Rectal smooth muscle tissue (tissue), 1 donor: ENCODE results near the gene TPD52L2.

Experiments used
- H3K27ac ChIP-seq: one replicate; pipeline ENCODE4 v1.7.0; 2013; ENCODE audit warnings: low read depth, low read length, inconsistent platforms
- H3K27me3 ChIP-seq: one replicate; pipeline ENCODE4 v1.7.0; 2013; ENCODE audit warnings: low read length; ENCODE audit not compliant: control insufficient read depth, insufficient read depth
- H3K36me3 ChIP-seq: one replicate; pipeline ENCODE4 v1.7.0; 2013; ENCODE audit warnings: low read length; ENCODE audit not compliant: control insufficient read depth, insufficient read depth
- H3K4me1 ChIP-seq: one replicate; pipeline ENCODE4 v1.7.0; 2013; ENCODE audit warnings: low read length; ENCODE audit not compliant: control insufficient read depth, insufficient read depth
- H3K4me3 ChIP-seq: one replicate; pipeline ENCODE4 v1.7.0; 2013; ENCODE audit warnings: low read length
- H3K9ac ChIP-seq: one replicate; pipeline ENCODE4 v1.7.0; 2013; ENCODE audit warnings: low read length

TPD52L2 gene

DNA sequence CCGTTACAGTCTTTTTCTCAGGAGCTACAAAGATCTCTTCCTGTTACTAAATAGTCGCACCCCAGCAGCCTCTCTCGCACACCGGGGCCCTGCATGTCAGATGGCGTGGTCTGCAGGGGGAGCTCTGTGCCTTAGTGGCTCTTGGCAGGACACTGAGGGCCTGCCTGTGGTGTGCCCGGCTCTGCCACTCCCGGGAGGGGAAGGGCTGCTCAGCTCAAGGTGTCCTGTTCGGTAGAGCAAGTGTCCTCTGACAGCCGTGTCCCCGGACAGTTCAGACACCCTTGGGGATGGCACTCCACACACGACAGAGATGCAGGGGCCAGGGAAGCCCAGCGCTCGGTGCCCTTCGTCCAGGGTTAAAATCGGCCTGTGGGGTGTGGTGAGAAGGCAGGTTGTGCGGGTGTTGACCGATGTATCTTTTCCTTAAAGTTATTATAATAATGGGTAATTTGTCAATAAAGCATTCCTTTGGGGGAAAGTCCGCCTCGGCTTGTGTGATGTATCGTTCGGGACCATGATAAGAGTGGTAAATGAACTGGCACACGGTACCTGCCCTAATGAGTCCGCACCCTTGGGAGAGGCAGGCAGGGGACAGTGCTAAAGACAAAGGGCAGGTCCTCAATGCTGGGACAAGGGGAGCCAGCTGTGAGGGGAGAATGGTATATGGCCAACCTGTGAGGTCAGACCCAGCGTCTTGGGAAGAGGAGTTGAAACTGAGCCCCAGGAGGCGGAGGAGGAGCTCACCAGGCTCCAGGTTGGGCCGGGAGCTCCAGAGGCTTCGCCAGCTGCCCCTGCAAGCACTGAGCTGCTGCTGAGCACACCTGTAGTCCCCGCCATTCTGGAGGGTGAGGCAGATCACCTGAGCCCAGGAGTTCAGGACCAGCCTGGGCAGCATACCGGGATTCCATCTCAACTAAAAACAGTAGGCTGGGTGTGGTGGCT is 26.3 kb downstream of the TPD52L2 start:
- H3K27ac ChIP-seq, result no peak overlapping the region
- peaks cover 5% of the 10 kb centered on the region for H3K4me1 ChIP-seq
- no peak overlapping the region for H3K9ac ChIP-seq
- H3K4me3 ChIP-seq, result no peak overlapping the region
- peaks cover 15% of the 10 kb centered on the region for H3K36me3 ChIP-seq
- H3K27me3 ChIP-seq, result no peaks in the 10 kb centered on the region

DNA sequence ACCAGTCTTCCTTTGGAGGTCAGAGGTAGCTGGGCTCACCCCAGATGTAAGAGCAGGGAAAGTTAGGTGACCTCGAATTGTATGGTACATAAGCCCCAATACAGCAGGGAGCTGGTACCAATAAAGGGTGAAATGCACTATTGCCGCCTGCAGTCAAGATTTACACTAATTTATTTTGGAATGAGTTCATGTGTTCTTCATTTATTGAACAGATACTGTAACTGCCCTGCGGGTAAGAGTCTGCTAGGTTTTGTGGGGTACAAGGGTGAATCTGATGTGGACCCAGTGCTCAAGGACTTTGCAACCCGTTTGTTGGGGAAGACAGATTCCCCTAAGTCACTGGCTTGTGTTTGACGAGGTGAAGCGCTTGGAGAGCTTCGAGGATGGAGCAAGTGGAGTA is 27.3 kb downstream of the TPD52L2 start:
- H3K36me3 ChIP-seq, result peaks cover 15% of the 10 kb centered on the region
- no peak overlapping the region for H3K9ac ChIP-seq
- H3K27me3 ChIP-seq, result no peaks in the 10 kb centered on the region
- no peak overlapping the region for H3K4me3 ChIP-seq
- no peak overlapping the region for H3K27ac ChIP-seq
- H3K4me1 ChIP-seq, result peaks cover 10% of the 10 kb centered on the region

DNA sequence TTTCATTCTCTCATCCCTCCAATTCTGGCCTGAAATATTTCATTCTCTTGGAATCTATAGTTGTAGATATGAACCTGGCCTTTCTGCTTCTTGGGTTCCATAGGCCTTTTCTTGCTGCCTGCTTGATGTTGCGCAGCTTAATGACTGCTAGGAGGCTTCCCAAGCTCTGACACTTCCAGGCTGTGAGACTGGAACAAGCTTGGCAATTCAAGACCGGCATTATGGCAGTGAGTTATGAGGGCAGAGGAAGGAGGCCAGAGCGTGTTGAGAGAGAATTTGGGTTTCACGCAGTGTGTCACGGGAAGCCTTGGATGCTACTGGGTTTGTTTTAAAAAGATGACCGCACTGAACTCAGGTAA is 28.9 kb downstream of the TPD52L2 start:
- H3K36me3 ChIP-seq, result peaks cover 13% of the 10 kb centered on the region
- H3K4me1 ChIP-seq, result peaks cover 10% of the 10 kb centered on the region
- no peak overlapping the region for H3K27ac ChIP-seq
- no peak overlapping the region for H3K9ac ChIP-seq
- H3K4me3 ChIP-seq, result peak overlapping the region; percentile 57
- H3K27me3 ChIP-seq, result no peaks in the 10 kb centered on the region

DNA sequence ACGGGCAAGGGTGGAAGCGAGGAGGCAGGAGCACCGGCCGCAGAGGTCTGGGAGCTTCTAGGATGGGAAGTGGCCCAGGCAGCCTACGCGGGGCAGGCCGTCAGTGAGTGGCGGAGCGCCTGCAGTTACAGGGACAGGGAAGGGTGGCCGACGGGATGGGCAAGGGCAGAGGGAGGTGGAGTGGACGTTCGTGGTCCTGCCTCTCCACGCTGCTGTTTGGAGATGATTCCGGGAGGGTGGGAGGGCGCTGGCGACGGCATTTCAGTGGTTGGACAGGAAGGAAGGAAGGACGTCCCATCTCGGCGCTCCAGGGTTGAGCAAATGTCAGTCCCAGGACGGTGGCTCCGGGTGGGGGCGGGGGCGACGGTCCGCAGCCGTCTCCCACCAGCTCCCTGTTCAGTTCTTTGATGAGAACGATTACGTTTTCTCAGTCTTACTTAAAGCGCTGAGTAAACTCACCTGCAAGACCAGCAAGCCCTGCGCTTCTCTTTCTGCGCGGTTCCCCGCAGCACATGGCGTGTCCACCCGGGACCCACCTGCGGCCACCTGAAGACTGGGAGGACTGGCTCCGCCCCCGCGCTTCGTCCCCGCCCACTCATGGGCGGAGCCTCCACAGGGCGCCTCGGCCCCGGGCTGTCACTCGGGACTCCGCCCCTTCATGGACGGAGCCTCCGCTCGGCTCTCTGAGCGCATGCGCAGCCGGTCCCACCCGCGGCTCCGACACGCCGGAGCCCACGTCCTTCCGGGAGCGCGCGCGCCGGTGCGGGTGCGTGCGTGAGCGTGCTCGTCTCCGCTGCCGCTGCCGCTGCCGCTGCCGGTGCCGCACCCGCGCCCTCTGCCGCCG is 29.5 kb downstream of the TPD52L2 start, which contains the start of gene DNAJC5:
Gene DNAJC5 (plus strand): TSS at position 769 of the 844 bp plus-strand sequence. CDS start 33,220 bp downstream, outside the sequence.
- H3K4me1 ChIP-seq, result peaks cover 10% of the 10 kb centered on the region

DNA sequence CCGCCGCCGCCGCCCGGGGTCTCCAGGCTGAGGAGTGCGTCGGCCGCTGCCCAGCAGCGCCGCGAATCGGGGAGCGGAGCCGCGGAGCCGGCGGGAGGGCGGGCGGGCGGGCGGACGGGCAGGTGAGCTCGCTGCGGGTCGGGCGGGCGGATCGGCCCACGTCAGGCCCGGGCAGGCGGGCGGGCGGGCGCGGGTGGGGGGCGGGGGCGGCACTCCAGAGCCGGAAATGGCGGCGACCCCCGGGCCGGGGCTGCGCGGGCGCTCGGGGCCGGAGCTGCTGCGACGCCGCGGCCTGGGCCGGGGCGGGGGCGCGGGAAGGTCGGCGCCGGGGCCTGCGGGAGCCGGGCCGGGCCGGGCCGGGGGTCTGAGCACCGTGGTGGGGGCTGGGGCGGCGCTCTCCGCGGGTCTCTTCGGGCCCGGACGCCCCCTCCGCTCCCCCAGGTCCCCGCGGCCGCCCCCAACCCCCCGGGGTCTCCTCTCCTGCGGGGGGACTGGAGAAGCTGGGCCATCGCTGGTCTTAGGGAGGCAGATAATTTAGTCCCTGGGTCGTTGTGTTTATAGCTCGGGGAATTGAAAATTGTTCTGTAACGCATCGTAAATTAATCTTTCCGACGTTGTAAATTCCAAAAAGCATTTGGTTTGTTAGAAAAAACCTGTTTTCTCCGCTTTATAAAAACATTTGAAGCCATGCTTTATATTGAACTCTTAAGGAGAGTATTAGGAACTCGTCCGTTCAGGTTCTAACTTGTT is 30.3 kb downstream of the TPD52L2 start:
- peak overlapping the region; percentile 3 for H3K9ac ChIP-seq
- H3K36me3 ChIP-seq, result no peaks in the 10 kb centered on the region
- peak overlapping the region; percentile 59 for H3K4me3 ChIP-seq
- peaks cover 10% of the 10 kb centered on the region for H3K4me1 ChIP-seq
- H3K27me3 ChIP-seq, result no peaks in the 10 kb centered on the region
- peak overlapping the region; percentile 32 for H3K27ac ChIP-seq

More for the DNA sequence above, 29.5 kb downstream of the TPD52L2 start, which contains the start of gene DNAJC5:
- Histone ChIP-seq H3K27me3 (no peaks in the 10 kb centered on the region), H3K4me3 (peak within 1 kb of the TSS; percentile 59), H3K9ac (peak within 1 kb of the TSS; percentile 3), H3K36me3 (peaks cover 7% of the 10 kb centered on the region), H3K27ac (peak within 1 kb of the TSS; percentile 32)

DNA sequence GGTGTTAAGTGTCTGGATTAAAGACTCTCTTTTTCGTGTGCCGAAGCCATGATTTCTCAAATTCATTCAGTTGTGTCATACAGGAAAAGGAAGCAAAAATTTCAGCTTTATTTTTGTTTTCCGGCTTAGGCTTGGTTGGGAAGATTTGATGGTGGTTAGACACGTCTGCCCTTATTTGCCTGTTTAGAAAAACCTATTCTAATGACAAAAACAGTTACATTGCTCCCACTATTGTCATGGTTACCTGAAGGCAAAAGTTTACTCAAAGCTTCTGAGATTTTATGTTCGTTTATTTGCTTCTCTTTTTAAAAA is 30.8 kb downstream of the TPD52L2 start:
- H3K4me3 ChIP-seq, result peak overlapping the region; percentile 59
- H3K36me3 ChIP-seq, result no peaks in the 10 kb centered on the region
- no peaks in the 10 kb centered on the region for H3K27me3 ChIP-seq
- peak overlapping the region; percentile 32 for H3K27ac ChIP-seq
- H3K9ac ChIP-seq, result peak overlapping the region; percentile 3
- H3K4me1 ChIP-seq, result peaks cover 10% of the 10 kb centered on the region

DNA sequence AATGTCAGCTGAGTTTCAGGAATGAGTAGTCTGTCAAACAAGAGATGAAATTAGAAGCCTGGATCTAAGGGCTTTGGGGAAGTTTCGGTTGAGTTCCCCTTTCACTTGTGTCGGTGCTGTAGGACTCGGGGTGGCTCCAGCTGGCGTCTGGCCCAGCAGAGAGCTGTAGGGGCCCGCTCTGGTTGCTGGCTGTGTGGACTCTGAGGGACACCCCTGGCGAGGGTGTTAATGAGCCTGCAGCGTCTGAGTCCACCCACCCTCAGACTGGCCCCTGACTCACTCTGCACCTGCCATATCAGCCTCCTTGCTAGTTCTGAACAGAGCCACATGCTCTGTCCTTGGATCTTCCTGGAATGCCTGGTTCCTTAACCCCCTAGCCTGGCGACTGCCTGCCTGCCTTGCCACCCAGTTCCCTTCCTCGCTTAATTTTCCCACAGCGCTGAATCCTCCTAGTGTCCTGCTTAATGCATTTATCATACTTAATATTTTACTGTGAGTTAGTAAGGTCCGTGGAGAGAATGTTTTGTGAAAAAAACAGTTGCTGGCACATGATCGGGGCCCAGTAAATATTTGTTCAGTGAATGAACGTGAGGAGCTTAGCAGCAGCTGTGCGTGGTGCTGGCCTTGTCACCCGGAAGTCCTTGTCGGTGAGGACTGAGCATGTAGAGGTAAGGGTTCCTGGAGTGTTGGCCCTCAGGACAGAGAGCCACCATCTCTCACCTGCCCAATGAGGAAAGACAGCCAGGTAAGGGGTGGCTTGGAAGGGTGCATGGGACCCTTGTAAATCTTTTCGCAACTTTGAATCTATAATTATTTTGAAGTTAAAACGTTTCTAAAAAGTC is 31.4 kb downstream of the TPD52L2 start:
- no peaks in the 10 kb centered on the region for H3K36me3 ChIP-seq
- H3K4me1 ChIP-seq, result peaks cover 10% of the 10 kb centered on the region
- H3K4me3 ChIP-seq, result peak overlapping the region; percentile 59
- peak overlapping the region; percentile 32 for H3K27ac ChIP-seq
- H3K27me3 ChIP-seq, result no peaks in the 10 kb centered on the region
- H3K9ac ChIP-seq, result peak overlapping the region; percentile 22

DNA sequence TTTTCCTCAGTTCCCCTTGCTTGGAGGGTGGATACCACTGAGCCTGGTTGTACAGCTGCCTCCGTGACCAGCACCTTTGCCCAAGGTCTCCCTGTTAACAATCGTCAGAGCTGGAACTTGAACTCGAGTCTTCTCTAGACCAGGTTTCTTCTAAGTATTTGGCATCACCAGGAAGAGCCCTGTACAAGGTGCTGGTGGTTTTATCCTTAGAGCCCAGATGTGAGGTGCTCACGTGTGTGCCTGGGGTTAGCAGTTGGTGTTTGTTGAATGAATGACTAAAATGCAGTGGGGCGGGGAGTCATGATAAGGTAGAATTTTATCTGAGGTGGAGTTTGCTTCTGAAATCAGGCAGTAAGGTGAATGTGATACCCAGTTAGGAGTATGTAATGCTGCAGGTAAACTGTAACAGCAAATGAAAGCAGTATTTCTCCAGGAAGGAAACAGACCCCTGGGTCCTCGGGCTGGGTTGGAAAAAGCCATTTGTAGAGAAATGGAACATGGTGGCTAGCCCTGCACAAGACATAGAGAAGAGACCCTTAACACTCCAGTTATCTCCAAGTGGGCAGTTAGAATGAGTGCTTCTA is 33.0 kb downstream of the TPD52L2 start:
- Histone ChIP-seq H3K4me1 (peaks cover 10% of the 10 kb centered on the region), H3K27me3 (no peaks in the 10 kb centered on the region), H3K27ac (no peak overlapping the region), H3K9ac (no peak overlapping the region), H3K36me3 (no peaks in the 10 kb centered on the region), H3K4me3 (no peak overlapping the region)

DNA sequence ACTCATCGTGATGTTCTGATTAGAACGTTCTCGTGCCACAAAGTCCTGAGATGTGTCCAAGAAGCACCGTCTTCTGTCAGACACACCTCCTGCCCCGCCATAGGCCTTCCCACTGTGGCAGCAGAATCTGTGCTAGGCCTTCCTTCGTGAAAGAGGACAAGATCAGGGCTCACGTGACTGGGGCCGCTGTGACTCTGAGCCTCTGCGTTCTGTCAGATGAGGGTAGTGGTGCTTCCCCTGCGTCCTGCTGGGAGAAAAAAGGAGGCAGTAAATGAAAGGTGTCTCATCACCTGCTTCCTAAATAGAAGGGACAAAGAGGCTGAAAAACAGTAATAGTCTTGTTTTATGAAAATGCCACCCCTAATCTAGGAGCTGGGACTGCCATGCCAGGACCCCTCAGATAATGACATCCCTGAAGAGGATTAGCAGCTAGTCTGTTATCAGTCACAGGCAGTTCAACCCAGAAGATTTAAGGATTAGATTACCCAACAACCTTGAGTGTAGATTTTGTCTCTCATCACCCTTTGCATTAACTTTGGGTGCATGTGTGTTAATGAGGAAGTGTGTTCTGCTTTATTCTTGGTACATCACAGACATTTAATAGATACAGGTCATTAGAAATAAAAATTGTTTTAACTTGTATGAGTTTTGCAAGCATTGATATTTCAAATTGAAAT is 34.0 kb downstream of the TPD52L2 start:
- Histone ChIP-seq H3K4me3 (no peak overlapping the region), H3K36me3 (no peaks in the 10 kb centered on the region), H3K27ac (no peak overlapping the region), H3K4me1 (peaks cover 10% of the 10 kb centered on the region), H3K27me3 (no peaks in the 10 kb centered on the region), H3K9ac (no peak overlapping the region)

DNA sequence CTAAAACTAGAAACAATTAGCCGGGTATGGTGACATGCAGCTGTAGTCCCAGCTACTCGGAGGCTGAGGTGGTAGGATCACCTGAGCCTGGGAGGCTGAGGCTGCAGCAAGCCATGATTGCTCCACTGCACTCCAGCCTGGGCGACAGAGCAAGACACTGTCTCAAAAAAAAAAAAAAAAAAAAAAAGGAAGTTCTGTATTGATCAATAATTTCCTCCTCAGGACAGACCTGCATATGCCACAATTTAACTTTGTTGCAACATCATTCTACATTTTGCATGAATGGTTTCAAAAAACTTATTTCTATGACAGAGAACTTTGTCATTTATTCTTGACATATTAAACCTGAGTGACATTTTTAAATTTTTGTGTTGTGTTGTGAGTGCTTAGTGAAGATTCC is 35.3 kb downstream of the TPD52L2 start:
- Histone ChIP-seq H3K27ac (no peak overlapping the region), H3K36me3 (no peaks in the 10 kb centered on the region), H3K4me1 (peaks cover 10% of the 10 kb centered on the region), H3K27me3 (no peaks in the 10 kb centered on the region), H3K9ac (no peak overlapping the region), H3K4me3 (no peak overlapping the region)
